LNCAP (cell line): ENCODE data around the gene CARTPT.

Source experiments
- CTCF ChIP-seq: fragments of 450-650 bp; IDR thresholded peaks from 2 replicates; pipeline ENCODE4 v1.5.1; 2017; ENCODE audit warnings: mild to moderate bottlenecking

The CARTPT gene

GRCh38 chr5:71719063-71719964, at the start of gene CARTPT:
Gene CARTPT (plus strand): TSS chr5:71719275. CDS start chr5:71719294, 19 bp downstream.
- TF ChIP-seq CTCF, result no peak

- TF ChIP-seq CTCF, result no peak
Observed at GRCh38 chr5:71677977-71678376, 41.1 kb upstream of the CARTPT start.

GRCh38 chr5:71679714-71680113, 39.4 kb upstream of the CARTPT start:
- no peak for TF ChIP-seq CTCF

GRCh38 chr5:71680510-71680909, 38.6 kb upstream of the CARTPT start:
- TF ChIP-seq CTCF, result no peak

GRCh38 chr5:71681296-71681695, 37.8 kb upstream of the CARTPT start:
- no peak for TF ChIP-seq CTCF

GRCh38 chr5:71684309-71684708, 34.8 kb upstream of the CARTPT start:
- no peak for TF ChIP-seq CTCF

- no peak for TF ChIP-seq CTCF
Observed at GRCh38 chr5:71693828-71694427, 25.1 kb upstream of the CARTPT start.
